Neutrophil (primary cell): ENCODE data around the gene FREM2.

Experiments
- H3K27ac ChIP-seq: fragments of 200-600 bp; sonication (generic); 2 replicates; pipeline ENCODE4 v1.5.1; 2016; ENCODE audit warnings: mild to moderate bottlenecking, moderate library complexity
- H3K27me3 ChIP-seq: fragments of 200-600 bp; sonication (generic); 2 replicates; pipeline ENCODE4 v1.6.0; 2016; ENCODE audit warnings: mild to moderate bottlenecking
- H3K36me3 ChIP-seq: fragments of 200-600 bp; sonication (generic); 2 replicates; pipeline ENCODE4 v1.5.1; 2017
- H3K4me1 ChIP-seq, 2 experiments: fragments of 200-600 bp in 1 of 2; sonication (generic) in 1 of 2; 1 replicate in 1 of 2; 2 replicates in 1 of 2; pipeline versions ENCODE4 v1.5.1 to v1.6.1; 2013 to 2016; ENCODE audit warnings: low read depth in 1 of 2, low read length in 1 of 2, mild to moderate bottlenecking in 1 of 2, moderate library complexity in 1 of 2; ENCODE audit not compliant: control insufficient read depth in 1 of 2, insufficient read depth in 1 of 2
- H3K4me3 ChIP-seq, 2 experiments: fragments of 200-600 bp in 1 of 2; sonication (generic) in 1 of 2; 1 replicate in 1 of 2; 2 replicates in 1 of 2; pipeline ENCODE4 v1.5.1; 2013 to 2016; ENCODE audit warnings: low read depth in 1 of 2, low read length in 1 of 2, mild to moderate bottlenecking in 1 of 2, moderate library complexity in 1 of 2
- H3K9me3 ChIP-seq: fragments of 200-600 bp; sonication (generic); 2 replicates; pipeline ENCODE4 v1.5.1; 2016
- TF ChIP-seq, protein P1 (sequence below): fragments of 200-600 bp; sonication (generic); IDR thresholded peaks from 2 replicates; pipeline ENCODE4 v1.5.1; 2016; ENCODE audit warnings: antibody characterized with exemption

Gene FREM2

DNA sequence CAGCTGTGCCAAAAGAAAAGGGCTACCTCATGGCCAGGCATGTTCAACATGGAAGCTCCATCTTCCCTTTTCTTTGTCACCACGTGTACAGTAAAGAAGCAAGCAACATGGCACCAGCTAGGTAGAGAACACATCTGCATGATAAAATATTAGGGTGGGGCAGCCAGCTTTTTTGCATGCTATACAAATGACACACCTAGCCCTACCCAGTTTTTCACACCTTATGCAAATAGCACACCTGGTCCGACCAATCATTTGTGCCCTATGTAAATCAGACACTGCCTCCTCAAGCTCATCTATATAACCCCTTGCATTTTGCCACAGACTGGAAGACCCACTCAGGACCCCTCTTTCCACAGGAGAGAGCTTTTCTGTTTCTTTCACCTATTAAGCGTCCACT lies 218.2 kb downstream of the FREM2 start:
- no peaks in the 10 kb centered on the region for H3K9me3 ChIP-seq
- no peaks in the 10 kb centered on the region for H3K36me3 ChIP-seq
- no peak overlapping the region for H3K27ac ChIP-seq
- TF ChIP-seq, protein P1, sequence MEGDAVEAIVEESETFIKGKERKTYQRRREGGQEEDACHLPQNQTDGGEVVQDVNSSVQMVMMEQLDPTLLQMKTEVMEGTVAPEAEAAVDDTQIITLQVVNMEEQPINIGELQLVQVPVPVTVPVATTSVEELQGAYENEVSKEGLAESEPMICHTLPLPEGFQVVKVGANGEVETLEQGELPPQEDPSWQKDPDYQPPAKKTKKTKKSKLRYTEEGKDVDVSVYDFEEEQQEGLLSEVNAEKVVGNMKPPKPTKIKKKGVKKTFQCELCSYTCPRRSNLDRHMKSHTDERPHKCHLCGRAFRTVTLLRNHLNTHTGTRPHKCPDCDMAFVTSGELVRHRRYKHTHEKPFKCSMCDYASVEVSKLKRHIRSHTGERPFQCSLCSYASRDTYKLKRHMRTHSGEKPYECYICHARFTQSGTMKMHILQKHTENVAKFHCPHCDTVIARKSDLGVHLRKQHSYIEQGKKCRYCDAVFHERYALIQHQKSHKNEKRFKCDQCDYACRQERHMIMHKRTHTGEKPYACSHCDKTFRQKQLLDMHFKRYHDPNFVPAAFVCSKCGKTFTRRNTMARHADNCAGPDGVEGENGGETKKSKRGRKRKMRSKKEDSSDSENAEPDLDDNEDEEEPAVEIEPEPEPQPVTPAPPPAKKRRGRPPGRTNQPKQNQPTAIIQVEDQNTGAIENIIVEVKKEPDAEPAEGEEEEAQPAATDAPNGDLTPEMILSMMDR, result no peak
- no peaks in the 10 kb centered on the region for H3K27me3 ChIP-seq
- no peaks in the 10 kb centered on the region for H3K4me1 ChIP-seq
- no peak overlapping the region for H3K4me3 ChIP-seq

DNA sequence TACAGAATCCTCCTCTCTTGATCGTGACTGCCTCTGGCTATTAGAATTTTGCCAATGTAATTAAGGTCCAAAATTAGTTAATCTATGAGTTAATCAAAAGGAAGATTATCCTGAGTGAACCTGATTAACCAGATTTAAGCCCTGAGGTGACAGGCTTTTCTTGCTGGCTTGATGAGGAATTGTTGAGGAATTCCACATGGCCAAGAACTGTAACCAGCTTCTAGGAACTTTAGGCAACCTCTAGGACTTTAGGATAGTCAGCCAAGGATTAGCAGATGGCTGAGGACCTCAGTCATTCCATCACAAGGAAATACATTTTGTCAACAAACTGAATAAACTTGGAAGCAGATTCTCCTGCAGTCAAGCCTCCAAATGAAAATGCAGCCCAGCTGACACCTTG lies 219.0 kb downstream of the FREM2 start:
- Histone ChIP-seq H3K27ac (no peak overlapping the region), H3K4me3 (no peak overlapping the region), H3K9me3 (no peaks in the 10 kb centered on the region), H3K36me3 (no peaks in the 10 kb centered on the region), H3K4me1 (no peaks in the 10 kb centered on the region), H3K27me3 (no peaks in the 10 kb centered on the region)
- TF ChIP-seq, protein P1, result no peak

DNA sequence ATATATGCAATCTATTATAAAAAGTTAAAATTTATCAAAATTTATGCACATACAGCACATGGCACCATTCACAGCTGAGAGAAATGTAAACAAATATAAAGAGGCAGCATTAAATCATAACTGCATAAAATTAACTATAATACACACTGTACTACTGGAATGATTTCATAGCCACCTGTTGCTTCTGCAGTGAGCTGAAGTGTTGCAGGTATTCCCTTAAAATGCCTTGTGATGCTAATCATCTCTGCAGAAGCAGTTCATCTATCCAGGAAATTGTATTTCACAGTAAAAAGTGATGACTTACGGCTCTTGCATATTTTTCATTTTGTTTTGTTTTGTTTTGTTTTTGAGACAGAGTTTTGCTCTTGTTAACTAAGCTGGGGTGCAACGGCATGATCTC lies 221.7 kb downstream of the FREM2 start:
- Histone ChIP-seq H3K36me3 (no peaks in the 10 kb centered on the region), H3K4me1 (no peaks in the 10 kb centered on the region), H3K27ac (no peak overlapping the region), H3K9me3 (no peaks in the 10 kb centered on the region), H3K27me3 (no peaks in the 10 kb centered on the region), H3K4me3 (no peak overlapping the region)
- TF ChIP-seq, protein P1, result no peak

DNA sequence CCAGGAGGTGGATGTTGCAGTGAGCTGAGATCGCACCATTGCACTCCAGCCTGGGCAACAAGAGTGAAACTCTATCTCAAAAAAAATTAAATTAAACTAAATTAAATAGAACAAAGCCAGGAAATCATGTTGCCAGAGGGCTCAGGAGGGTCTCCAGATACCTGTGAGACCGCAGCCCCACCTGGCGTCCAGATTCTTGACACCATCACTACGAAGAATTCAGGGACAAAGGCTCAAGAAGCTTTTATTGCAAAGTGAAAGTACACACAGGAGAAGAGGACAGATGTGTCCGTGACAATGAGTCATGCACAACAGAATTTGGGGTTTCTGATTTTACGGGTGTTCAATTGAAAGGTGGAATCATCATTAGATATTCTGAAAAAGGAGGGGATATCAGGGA lies 227.2 kb downstream of the FREM2 start:
- Histone ChIP-seq H3K4me3 (no peak overlapping the region), H3K27me3 (no peaks in the 10 kb centered on the region), H3K4me1 (no peaks in the 10 kb centered on the region), H3K9me3 (no peaks in the 10 kb centered on the region), H3K27ac (no peak overlapping the region), H3K36me3 (no peaks in the 10 kb centered on the region)
- TF ChIP-seq, protein P1, result no peak

DNA sequence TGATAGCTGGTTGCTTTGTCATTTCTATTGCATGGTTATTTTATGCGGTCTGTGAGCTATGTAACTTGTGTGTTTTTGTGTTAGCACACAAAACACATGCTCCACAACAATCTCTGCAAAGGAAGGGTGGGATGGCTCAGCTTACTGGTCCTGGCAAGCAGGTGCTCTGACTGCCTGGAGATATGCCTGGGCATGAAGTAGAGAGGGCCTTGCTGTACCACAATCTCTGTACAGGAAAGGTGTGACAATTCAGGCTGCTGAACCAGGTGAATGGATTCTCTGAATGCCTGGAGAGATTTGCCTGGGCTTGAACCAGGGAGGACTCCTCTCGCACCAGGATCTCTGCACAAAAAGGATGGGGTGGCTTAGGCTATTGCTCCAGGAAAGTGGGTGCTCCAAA lies 234.2 kb downstream of the FREM2 start:
- Histone ChIP-seq H3K4me1 (no peaks in the 10 kb centered on the region), H3K4me3 (no peak overlapping the region), H3K36me3 (no peaks in the 10 kb centered on the region), H3K9me3 (no peaks in the 10 kb centered on the region), H3K27me3 (no peaks in the 10 kb centered on the region), H3K27ac (no peak overlapping the region)
- TF ChIP-seq, protein P1, result no peak

DNA sequence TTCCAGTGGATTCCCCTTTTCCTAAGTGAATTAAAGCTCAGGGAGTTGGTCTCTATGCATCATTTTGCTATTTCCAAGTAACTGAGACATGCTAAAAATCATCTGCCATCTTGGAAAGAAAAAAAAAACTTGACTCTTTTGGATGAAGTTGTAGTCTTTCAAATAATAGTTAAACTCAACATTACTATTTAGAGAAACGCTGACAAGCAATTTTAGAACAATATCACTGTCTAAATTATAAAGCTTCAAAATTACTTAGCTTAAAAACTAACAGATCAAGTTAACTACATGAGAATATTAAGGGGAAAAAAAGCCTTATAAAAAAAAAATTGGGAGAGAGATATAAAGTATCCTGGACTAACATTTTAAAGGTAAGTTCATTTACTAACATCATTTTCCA lies 235.3 kb downstream of the FREM2 start:
- Histone ChIP-seq H3K4me3 (no peak overlapping the region), H3K27ac (no peak overlapping the region), H3K4me1 (no peaks in the 10 kb centered on the region), H3K27me3 (no peaks in the 10 kb centered on the region), H3K36me3 (no peaks in the 10 kb centered on the region), H3K9me3 (no peaks in the 10 kb centered on the region)
- TF ChIP-seq, protein P1, result no peak
